ENCODE data around the gene LRRC26. TPM values are rescaled to one million over a fixed set of nuclear protein-coding genes. Genes with fewer than 3 reads are reported as not detected.

Gene LRRC26
- polyA plus RNA-seq, 2 of the 4 experiments (the other 2 are of a cell fraction): 0.08 to 1.0 TPM

GRCh38 chr9:137138058-137138721 is 31.7 kb downstream of the LRRC26 start:
- ChIA-PET CTCF (interaction anchor here (0.6 to 2.3 kb wide), 12 partner anchors 9 to 109 kb away, joined by 3 to 9 read pairs (median 3); partner anchors contain the start of genes RNF224 and SSNA1), POLR2A (interaction anchor here (0.8 to 2.4 kb wide), 2 partner anchors 9 to 13 kb away, joined by 8 to 9 read pairs; no protein-coding TSS in a partner anchor)
- H3K4me3 ChIP-seq: no peak overlapping the region
- DNase-seq (ENCODE audit: low read depth in 1 of 2, low spot score in 1 of 2) (peak in 1 of 2 experiments; percentile 39), FAIRE-seq (no peak), ATAC-seq (peak in 1 of 2 experiments; percentile 38; a peak in 3 of 6 replicates)
- H3K4me1 ChIP-seq: peaks cover 10% of the 10 kb centered on the region; the same call in 1 of the 3 replicates
- WGBS (ENCODE audit: missing lambda C conversion rate): 22% methylated on average over 23 of the region's 25 CpGs
- no peak overlapping the region for H3K27ac ChIP-seq
- no peak for TF ChIP-seq ELK1 (IDR thresholded peaks at IDR 0.05; ENCODE audit: low read depth, low read length)
- TF ChIP-seq ZC3H11A (IDR thresholded peaks at IDR 0.05): no peak
- TF ChIP-seq NFE2L2 (conservative IDR thresholded peaks at IDR 0.05; ENCODE audit: low read length): no peak
- no peak for TF ChIP-seq ESRRA (IDR thresholded peaks at IDR 0.05; ENCODE audit: borderline replicate concordance, low read length)
- no peak for TF ChIP-seq FOXS1 (CRISPR knock-in tag; IDR thresholded peaks at IDR 0.05)
- TF ChIP-seq HOXB13 (CRISPR knock-in tag; IDR thresholded peaks at IDR 0.05; ENCODE audit: low read depth): no peak
- no peak for TF ChIP-seq POLR2A (IDR thresholded peaks at IDR 0.05; ENCODE audit: low read length)
- no peak for TF ChIP-seq REST (IDR thresholded peaks at IDR 0.05)
- no peak for TF ChIP-seq POLR2AphosphoS2 (conservative IDR thresholded peaks at IDR 0.05; ENCODE audit: low read length)
- no peak for TF ChIP-seq EP300 (IDR thresholded peaks at IDR 0.05)
- TF ChIP-seq FOSB (CRISPR knock-in tag; IDR thresholded peaks at IDR 0.05): no peak
- no peaks in the 10 kb centered on the region for H3K9me3 ChIP-seq
- peak overlapping the region; percentile 47 for H3K4me2 ChIP-seq

- TF ChIP-seq RAD21 (conservative IDR thresholded peaks at IDR 0.05 in 1 of 2, IDR thresholded peaks at IDR 0.05 in 1 of 2): no peak
- TF ChIP-seq KDM1A (IDR thresholded peaks at IDR 0.05; ENCODE audit: low read depth): no peak
- no peak for TF ChIP-seq HOXB5 (CRISPR knock-in tag; IDR thresholded peaks at IDR 0.05)
- TF ChIP-seq HOXB13 (CRISPR knock-in tag; IDR thresholded peaks at IDR 0.05; ENCODE audit: low read depth): no peak
- no peak for TF ChIP-seq TFCP2L1 (CRISPR knock-in tag; IDR thresholded peaks at IDR 0.05)
- TF ChIP-seq E2F6 (IDR thresholded peaks at IDR 0.05; ENCODE audit: borderline replicate concordance, low read depth): no peak
- no peak for TF ChIP-seq JUN (IDR thresholded peaks at IDR 0.05)
- no peak for TF ChIP-seq MAFK (IDR thresholded peaks at IDR 0.05; ENCODE audit: partially characterized antibody)
- TF ChIP-seq POLR2AphosphoS2 (conservative IDR thresholded peaks at IDR 0.05; ENCODE audit: low read length): no peak
- TF ChIP-seq NPAS2 (CRISPR knock-in tag; IDR thresholded peaks at IDR 0.05; ENCODE audit: borderline replicate concordance): no peak
- no peak for TF ChIP-seq ESRRA (IDR thresholded peaks at IDR 0.05; ENCODE audit: borderline replicate concordance, low read length)
- no peak for TF ChIP-seq POLR2A (IDR thresholded peaks at IDR 0.05; ENCODE audit: low read length)
- no peak for TF ChIP-seq HES2 (IDR thresholded peaks at IDR 0.05)
- TF ChIP-seq NR3C1 (IDR thresholded peaks at IDR 0.05): no peak
- no peak for TF ChIP-seq ATOH8 (CRISPR knock-in tag; IDR thresholded peaks at IDR 0.05; ENCODE audit: low read depth)
- TF ChIP-seq KDM5A (IDR thresholded peaks at IDR 0.05): no peak
- ChIA-PET POLR2A (interaction anchor here (0.8 kb wide), 1 partner anchor 14 kb away, joined by 8 read pairs; no protein-coding TSS in a partner anchor), CTCF (interaction anchor here (0.5 to 2.3 kb wide), 10 partner anchors 13 to 252 kb away, joined by 3 to 9 read pairs (median 4); partner anchors contain the start of gene NELFB)
- Histone ChIP-seq H3K9me3 (no peaks in the 10 kb centered on the region), H3K27ac (no peak overlapping the region), H3K4me3 (no peak overlapping the region), H3K4me1 (peaks cover 10% of the 10 kb centered on the region; the same call in 1 of the 3 replicates), H3K4me2 (no peak overlapping the region)
- FAIRE-seq (no peak), ATAC-seq (no peak), DNase-seq (ENCODE audit: low read depth in 1 of 2, low spot score in 1 of 2) (no peak)
- 78% methylated on average over 23 of the region's 23 CpGs for WGBS (ENCODE audit: missing lambda C conversion rate)
Observed at GRCh38 chr9:137136881-137137607, 32.8 kb downstream of the LRRC26 start.

All from A549 (cell line).